ENCODE results near the gene PIR. TPM values are rescaled to one million over a fixed set of nuclear protein-coding genes. Genes with fewer than 3 reads are reported as not detected.

PIR gene
- total and polyA plus RNA-seq, 9 of the 15 experiments (the other 6 are each of a cell fraction or from before 2014, with no cell fraction given) = 7.5 to 29.8 (median 11.5) TPM

DNA sequence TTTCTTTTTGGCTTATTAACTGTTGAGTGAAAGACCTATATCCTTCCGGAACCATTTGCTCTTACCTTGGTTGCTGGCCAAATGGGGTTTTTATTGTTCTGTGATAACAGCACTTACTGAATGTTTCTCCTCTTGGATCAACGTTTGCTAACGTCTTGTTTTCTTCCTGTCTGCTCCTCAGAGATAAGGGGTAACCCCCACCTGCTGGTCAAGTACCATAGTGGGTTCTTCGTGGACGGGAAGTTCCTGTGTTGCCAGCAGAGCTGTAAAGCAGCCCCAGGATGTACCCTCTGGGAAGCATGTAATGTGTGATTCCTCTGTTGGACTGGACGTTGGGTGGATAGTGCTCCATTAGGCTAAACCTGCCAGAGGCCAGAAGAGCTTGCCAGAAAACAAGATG lies 22.8 kb upstream of the PIR start (continued):
- TF ChIP-seq ZNF146 (CRISPR knock-in tag; IDR thresholded peaks at IDR 0.05; ENCODE audit: unreplicated experiment) (no peak), LEF1 (IDR thresholded peaks at IDR 0.05) (peak; percentile 84), GATAD2B (IDR thresholded peaks at IDR 0.05; ENCODE audit: borderline replicate concordance) (peak; percentile 57; the same call in 1 of the 2 replicates), TBL1XR1 (IDR thresholded peaks at IDR 0.05; ENCODE audit: low read length in 2 of 2) (peak; percentile 71 to 86; a peak in 3 of 4 replicates), FUS (optimal IDR thresholded peaks at IDR 0.05; ENCODE audit: low read depth, low read length) (no peak), STAT5A (IDR thresholded peaks at IDR 0.05; ENCODE audit: borderline replicate concordance, low read length) (peak; percentile 76), PHF8 (IDR thresholded peaks at IDR 0.05; ENCODE audit: borderline replicate concordance, low read length) (no peak), ELF1 (tag; IDR thresholded peaks at IDR 0.05) (peak; percentile 20; the same call in 1 of the 2 replicates), SMAD2 (IDR thresholded peaks at IDR 0.05; ENCODE audit: low read depth, low read length) (no peak), ZBTB7A (IDR thresholded peaks at IDR 0.05; ENCODE audit: borderline replicate concordance, control insufficient read depth, low read depth, low read length) (0 out of 2 replicates have a peak, but pooled peaks have one; percentile 23), ERF (CRISPR knock-in tag; IDR thresholded peaks at IDR 0.05) (no peak), ARID1B (IDR thresholded peaks at IDR 0.05) (peak; percentile 95)
- TF ChIP-seq, protein P1, sequence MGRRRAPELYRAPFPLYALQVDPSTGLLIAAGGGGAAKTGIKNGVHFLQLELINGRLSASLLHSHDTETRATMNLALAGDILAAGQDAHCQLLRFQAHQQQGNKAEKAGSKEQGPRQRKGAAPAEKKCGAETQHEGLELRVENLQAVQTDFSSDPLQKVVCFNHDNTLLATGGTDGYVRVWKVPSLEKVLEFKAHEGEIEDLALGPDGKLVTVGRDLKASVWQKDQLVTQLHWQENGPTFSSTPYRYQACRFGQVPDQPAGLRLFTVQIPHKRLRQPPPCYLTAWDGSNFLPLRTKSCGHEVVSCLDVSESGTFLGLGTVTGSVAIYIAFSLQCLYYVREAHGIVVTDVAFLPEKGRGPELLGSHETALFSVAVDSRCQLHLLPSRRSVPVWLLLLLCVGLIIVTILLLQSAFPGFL (CRISPR knock-in tag; IDR thresholded peaks at IDR 0.05) = no peak
- TF ChIP-seq, protein P2, sequence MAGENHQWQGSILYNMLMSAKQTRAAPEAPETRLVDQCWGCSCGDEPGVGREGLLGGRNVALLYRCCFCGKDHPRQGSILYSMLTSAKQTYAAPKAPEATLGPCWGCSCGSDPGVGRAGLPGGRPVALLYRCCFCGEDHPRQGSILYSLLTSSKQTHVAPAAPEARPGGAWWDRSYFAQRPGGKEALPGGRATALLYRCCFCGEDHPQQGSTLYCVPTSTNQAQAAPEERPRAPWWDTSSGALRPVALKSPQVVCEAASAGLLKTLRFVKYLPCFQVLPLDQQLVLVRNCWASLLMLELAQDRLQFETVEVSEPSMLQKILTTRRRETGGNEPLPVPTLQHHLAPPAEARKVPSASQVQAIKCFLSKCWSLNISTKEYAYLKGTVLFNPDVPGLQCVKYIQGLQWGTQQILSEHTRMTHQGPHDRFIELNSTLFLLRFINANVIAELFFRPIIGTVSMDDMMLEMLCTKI (IDR thresholded peaks at IDR 0.05; ENCODE audit: partially characterized antibody) = no peak
- TF ChIP-seq, protein P3, sequence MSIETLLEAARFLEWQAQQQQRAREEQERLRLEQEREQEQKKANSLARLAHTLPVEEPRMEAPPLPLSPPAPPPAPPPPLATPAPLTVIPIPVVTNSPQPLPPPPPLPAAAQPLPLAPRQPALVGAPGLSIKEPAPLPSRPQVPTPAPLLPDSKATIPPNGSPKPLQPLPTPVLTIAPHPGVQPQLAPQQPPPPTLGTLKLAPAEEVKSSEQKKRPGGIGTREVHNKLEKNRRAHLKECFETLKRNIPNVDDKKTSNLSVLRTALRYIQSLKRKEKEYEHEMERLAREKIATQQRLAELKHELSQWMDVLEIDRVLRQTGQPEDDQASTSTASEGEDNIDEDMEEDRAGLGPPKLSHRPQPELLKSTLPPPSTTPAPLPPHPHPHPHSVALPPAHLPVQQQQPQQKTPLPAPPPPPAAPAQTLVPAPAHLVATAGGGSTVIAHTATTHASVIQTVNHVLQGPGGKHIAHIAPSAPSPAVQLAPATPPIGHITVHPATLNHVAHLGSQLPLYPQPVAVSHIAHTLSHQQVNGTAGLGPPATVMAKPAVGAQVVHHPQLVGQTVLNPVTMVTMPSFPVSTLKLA (conservative IDR thresholded peaks at IDR 0.05) = peak in 1 of 2 experiments; percentile 33; a peak in 1 of 4 replicates
- TF ChIP-seq, protein P4, sequence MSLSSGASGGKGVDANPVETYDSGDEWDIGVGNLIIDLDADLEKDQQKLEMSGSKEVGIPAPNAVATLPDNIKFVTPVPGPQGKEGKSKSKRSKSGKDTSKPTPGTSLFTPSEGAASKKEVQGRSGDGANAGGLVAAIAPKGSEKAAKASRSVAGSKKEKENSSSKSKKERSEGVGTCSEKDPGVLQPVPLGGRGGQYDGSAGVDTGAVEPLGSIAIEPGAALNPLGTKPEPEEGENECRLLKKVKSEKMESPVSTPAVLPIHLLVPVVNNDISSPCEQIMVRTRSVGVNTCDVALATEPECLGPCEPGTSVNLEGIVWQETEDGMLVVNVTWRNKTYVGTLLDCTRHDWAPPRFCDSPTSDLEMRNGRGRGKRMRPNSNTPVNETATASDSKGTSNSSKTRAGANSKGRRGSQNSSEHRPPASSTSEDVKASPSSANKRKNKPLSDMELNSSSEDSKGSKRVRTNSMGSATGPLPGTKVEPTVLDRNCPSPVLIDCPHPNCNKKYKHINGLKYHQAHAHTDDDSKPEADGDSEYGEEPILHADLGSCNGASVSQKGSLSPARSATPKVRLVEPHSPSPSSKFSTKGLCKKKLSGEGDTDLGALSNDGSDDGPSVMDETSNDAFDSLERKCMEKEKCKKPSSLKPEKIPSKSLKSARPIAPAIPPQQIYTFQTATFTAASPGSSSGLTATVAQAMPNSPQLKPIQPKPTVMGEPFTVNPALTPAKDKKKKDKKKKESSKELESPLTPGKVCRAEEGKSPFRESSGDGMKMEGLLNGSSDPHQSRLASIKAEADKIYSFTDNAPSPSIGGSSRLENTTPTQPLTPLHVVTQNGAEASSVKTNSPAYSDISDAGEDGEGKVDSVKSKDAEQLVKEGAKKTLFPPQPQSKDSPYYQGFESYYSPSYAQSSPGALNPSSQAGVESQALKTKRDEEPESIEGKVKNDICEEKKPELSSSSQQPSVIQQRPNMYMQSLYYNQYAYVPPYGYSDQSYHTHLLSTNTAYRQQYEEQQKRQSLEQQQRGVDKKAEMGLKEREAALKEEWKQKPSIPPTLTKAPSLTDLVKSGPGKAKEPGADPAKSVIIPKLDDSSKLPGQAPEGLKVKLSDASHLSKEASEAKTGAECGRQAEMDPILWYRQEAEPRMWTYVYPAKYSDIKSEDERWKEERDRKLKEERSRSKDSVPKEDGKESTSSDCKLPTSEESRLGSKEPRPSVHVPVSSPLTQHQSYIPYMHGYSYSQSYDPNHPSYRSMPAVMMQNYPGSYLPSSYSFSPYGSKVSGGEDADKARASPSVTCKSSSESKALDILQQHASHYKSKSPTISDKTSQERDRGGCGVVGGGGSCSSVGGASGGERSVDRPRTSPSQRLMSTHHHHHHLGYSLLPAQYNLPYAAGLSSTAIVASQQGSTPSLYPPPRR (CRISPR knock-in tag; IDR thresholded peaks at IDR 0.05; ENCODE audit: borderline replicate concordance) = no peak
- TF ChIP-seq, protein P5, sequence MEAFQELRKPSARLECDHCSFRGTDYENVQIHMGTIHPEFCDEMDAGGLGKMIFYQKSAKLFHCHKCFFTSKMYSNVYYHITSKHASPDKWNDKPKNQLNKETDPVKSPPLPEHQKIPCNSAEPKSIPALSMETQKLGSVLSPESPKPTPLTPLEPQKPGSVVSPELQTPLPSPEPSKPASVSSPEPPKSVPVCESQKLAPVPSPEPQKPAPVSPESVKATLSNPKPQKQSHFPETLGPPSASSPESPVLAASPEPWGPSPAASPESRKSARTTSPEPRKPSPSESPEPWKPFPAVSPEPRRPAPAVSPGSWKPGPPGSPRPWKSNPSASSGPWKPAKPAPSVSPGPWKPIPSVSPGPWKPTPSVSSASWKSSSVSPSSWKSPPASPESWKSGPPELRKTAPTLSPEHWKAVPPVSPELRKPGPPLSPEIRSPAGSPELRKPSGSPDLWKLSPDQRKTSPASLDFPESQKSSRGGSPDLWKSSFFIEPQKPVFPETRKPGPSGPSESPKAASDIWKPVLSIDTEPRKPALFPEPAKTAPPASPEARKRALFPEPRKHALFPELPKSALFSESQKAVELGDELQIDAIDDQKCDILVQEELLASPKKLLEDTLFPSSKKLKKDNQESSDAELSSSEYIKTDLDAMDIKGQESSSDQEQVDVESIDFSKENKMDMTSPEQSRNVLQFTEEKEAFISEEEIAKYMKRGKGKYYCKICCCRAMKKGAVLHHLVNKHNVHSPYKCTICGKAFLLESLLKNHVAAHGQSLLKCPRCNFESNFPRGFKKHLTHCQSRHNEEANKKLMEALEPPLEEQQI (IDR thresholded peaks at IDR 0.05) = peak; percentile 68; the same call in 1 of the 2 replicates
